Motor neuron (in vitro differentiated cells): ENCODE data around the gene AGO4. TPM values are rescaled to one million over a fixed set of nuclear protein-coding genes. Genes with fewer than 3 reads are reported as not detected.
"Not testable (repeated sequence)": the region's sequence is repeated elsewhere in the genome, so short reads cannot be mapped to it uniquely, and the experiment has no call there.

ENCODE experiments used
- ATAC-seq, 8 experiments: fragments of 200-7000 bp; cut with Tn5 transposase; replicated peaks in 6 of 8; 2 replicates each; pipeline ENCODE4 v1.8.0; 2021; ENCODE audit warnings: mild to moderate bottlenecking in 8 of 8, moderate library complexity in 8 of 8
- H3K27ac ChIP-seq, 2 donors: fragments of 250-450 bp; sonication (Bioruptor Pico); 2 replicates each; pipeline ENCODE4 v1.9.0; 2021; ENCODE audit warnings: antibody characterized with exemption in 2 of 2, mild to moderate bottlenecking in 2 of 2, moderate library complexity in 1 of 2
- H3K4me1 ChIP-seq, 2 donors: fragments of 250-450 bp; sonication (Bioruptor Pico); replicated peaks in 1 of 2; 2 replicates each; pipeline ENCODE4 v1.6.1; 2021; ENCODE audit warnings: antibody characterized with exemption in 2 of 2, mild to moderate bottlenecking in 2 of 2, moderate library complexity in 1 of 2
- H3K4me3 ChIP-seq, 5 donors: fragments of 250-450 bp; sonication (Bioruptor Pico); 2 replicates each; pipeline ENCODE4 v1.9.0; 2021; ENCODE audit warnings: antibody characterized with exemption in 5 of 5, mild to moderate bottlenecking in 5 of 5, moderate library complexity in 4 of 5
- WGBS, 10 experiments: fragments of 450-650 bp; shearing (Covaris generic); methylation state at CpG; one replicate each; pipeline ENCODE4 v1.0.0; 2022; 5-methylcytosine and 5-hydroxymethylcytosine counted together
- in situ Hi-C, 9 experiments: fragments of 400-800 bp; cut with MboI; loops; one replicate each; pipeline ENCODE4 v1.15.0; 2021; ENCODE audit warnings: low sequenced_read_pairs in 9 of 9, low pct_unique_long_range_greater_than_20kb in 2 of 9; ENCODE audit not compliant: unreplicated experiment in 9 of 9
- total RNA-seq, 8 experiments: library from RNA; unstranded; fragments of 300-600 nt; gene quantifications; 2 replicates each; pipeline versions ENCODE4 v1.2.3 to v1.2.4, GENCODE V29; 2022

Gene AGO4
- total RNA-seq: 10 to 100 TPM in 7 of 8 experiments, 1 to 10 TPM in 1; 6.4 to 24.9 (median 18.5) TPM

DNA sequence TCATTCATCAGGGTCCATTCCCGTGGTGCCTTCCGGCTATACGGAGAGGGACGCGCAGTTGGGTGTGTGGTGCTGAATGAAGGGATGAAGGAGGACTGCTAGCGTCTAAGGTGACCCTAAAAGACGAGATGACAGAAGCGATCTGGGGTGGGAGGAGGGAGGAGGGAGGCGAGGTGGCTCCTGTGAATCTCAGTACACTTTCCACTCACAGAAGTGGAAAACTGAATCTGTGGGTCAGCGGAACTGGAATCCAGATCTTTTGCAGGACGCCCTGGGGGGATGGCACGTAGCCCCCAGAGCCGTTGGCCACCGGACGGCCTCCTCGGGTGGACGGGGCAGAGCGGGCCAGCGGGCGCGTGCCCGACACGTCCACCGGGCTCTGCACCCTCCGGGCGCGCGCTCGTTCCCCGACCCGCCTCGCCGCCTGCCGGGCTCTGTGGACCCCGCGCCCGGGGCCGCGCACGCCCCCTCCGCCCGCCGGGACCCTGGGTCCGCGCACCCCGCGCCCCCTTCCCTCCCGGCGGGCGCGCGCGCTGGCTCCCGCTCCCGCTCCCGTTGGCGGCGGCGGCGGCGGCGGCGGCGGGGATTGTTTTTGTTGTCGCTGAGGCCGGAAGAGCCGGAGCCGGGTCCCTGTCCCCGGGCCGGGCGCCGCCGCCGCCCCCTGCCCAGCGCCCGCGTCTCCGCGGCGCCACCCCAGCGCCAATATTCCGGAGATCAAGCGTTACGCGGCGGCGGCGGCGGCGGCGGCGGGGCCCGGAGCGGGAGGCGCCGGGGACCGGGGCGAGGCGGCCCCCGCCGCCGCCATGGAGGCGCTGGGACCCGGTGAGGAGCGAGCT, at the start of gene AGO4:
Gene AGO4 (plus strand): TSS at position 403 of the 836 bp plus-strand sequence. CDS start 401 bp downstream, at position 804.
- Histone ChIP-seq H3K4me1 (peaks cover 10 to 13% of the 10 kb centered on the region in 2 donors), H3K27ac (peak within 1 kb of the TSS; percentile 74 to 87), H3K4me3 (peak within 1 kb of the TSS; percentile 64 to 96 (median 90))
- in situ Hi-C loops: no loop called here
- 0 to 30% (median 8%) methylated on average over 1 to 5 of the region's 105 CpGs; no CpG with 5 or more reads in 4 of the 10 experiments for WGBS, 10 experiments
- peak; percentile 75 to 87 (median 80) for ATAC-seq

DNA sequence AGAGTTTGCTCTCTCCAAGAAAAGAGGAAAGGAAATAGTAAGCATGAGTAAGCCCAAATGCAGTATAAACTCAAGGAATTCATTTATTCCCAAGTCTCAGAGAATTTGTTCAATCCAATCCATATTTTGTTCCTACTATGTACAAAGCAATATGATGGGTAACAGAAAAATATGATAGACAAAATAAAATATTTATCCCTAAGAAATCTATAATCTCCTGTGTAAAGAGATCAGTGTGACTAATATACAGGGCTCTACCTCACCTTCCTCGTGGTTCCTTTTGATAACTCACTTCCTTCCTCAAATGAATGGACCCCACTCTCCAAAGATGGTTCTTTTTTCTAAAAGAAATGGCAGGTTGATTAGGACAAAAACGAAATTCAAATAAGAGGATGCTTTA, 45.7 kb upstream of the AGO4 start:
- 14 to 100% (median 89%) methylated on average over 1 to 2 of the region's 2 CpGs for WGBS, 10 experiments
- Histone ChIP-seq H3K27ac (no peak overlapping the region), H3K4me3 (no peak overlapping the region), H3K4me1 (no peaks in the 10 kb centered on the region)
- in situ Hi-C loops: no loop called here
- no peak for ATAC-seq

- Histone ChIP-seq H3K4me1 (peaks cover 0 to 1% of the 10 kb centered on the region in 2 donors), H3K27ac (no peak overlapping the region), H3K4me3 (no peak overlapping the region)
- no peak for ATAC-seq
- in situ Hi-C loops: no loop called here
Observed at GRCh38 chr1:35763201-35763600, 44.6 kb upstream of the AGO4 start.

DNA sequence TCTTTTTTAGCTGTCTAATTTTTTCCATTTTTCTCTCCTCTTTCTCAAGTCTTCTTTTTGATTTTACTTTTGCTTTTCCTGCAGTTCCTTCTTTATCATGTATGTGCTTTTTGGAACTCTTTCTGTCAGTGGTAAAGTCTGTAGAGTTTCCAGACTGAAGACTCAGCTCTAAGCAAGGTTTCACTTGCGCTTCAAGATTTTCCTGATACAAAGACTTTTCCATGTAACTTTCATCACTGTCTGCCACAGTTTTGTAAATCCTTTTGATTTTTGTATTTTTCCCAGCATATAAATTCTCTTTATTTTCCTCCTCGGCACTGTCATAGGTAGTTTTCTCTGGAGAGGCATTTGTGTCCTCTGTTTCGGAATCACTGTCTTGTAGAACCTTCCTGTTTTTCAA, 43.5 kb upstream of the AGO4 start:
- ATAC-seq: no peak
- H3K4me3 ChIP-seq: no peak overlapping the region
- in situ Hi-C loops: no loop called here
- WGBS, 10 experiments: 86 to 100% (median 96%) methylated on average over 2 to 3 of the region's 3 CpGs
- H3K4me1 ChIP-seq: peaks cover 4% of the 10 kb centered on the region in 2 donors
- no peak overlapping the region for H3K27ac ChIP-seq

- WGBS, 10 experiments: 6 to 40% (median 17%) methylated on average over 3 to 17 of the region's 19 CpGs
- H3K4me1 ChIP-seq: peaks cover 4% of the 10 kb centered on the region in 2 donors
- in situ Hi-C loops: no loop called here
- ATAC-seq: no peak
- peak overlapping the region; percentile 56 to 74 (median 64) for H3K4me3 ChIP-seq
- peak overlapping the region; percentile 50 to 57 for H3K27ac ChIP-seq
Observed at GRCh38 chr1:35768350-35769187, 39.2 kb upstream of the AGO4 start.

- in situ Hi-C loops: no loop called here
- Histone ChIP-seq H3K4me3 (peak overlapping the region; percentile 56 to 74 (median 64)), H3K27ac (peak overlapping the region; percentile 50 to 57), H3K4me1 (peaks cover 4% of the 10 kb centered on the region in 2 donors)
- peak; percentile 83 to 90 (median 85) for ATAC-seq
- WGBS, 10 experiments: 0 to 4% (median 0%) methylated on average over 3 to 50 of the region's 58 CpGs; no CpG with 5 or more reads in 2 of the 10 experiments
Observed at GRCh38 chr1:35769188-35769758, 38.5 kb upstream of the AGO4 start.

DNA sequence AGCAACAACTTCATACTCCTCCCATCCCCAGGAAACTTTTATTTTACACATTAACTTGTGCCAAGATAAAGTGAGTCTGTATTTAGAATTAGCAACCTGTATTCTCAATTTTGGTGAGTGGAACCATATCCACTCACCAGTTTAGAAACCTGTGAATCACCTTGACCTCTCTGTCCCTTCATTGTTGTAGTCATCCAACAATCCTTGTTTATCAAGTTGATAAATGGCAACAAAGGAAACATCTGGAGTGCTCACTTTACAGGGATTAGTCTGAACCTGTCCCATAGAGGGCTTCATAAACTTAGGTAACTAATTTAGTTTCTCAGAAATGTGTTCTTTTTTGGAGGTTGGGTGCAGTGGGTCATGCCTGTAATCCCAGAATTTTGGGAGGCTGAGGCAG, 34.1 kb upstream of the AGO4 start:
- H3K27ac ChIP-seq: no peak overlapping the region
- H3K4me1 ChIP-seq: peaks cover 0 to under 1% of the 10 kb centered on the region in 2 donors
- H3K4me3 ChIP-seq: no peak overlapping the region
- no peak for ATAC-seq
- in situ Hi-C loops: no loop called here

DNA sequence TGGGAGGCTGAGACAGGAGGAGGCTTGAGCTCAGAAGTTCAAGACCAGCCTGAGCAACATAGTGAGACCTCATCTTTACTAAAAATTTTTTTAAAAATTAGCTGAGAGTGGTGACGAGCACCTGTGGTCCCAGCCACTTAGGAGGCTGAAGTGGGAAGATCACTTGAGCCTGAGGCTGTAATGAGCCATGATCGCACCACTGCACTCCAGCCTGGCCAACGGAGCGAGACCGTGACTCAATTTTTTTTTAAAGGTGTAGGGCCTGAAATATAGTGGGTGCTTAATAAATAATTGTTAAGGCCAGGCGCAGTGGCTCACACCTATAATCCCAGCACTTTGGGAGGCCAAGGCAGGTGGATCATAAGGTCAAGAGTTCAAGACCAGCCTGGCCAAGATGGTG, 31.6 kb upstream of the AGO4 start:
- in situ Hi-C loops, ATAC-seq, H3K27ac ChIP-seq, H3K4me1 ChIP-seq, H3K4me3 ChIP-seq: not testable (repeated sequence)
- WGBS, 10 experiments: 60 to 100% (median 84%) methylated on average over 1 to 6 of the region's 6 CpGs; no CpG with 5 or more reads in 1 of the 10 experiments

GRCh38 chr1:35777109-35777508, 30.7 kb upstream of the AGO4 start:
- WGBS, 10 experiments: 100% methylated on average over 1 of the region's 1 CpG; no CpG with 5 or more reads in 4 of the 10 experiments
- H3K4me3 ChIP-seq: no peak overlapping the region
- in situ Hi-C loops: no loop called here
- ATAC-seq: no peak
- no peaks in the 10 kb centered on the region for H3K4me1 ChIP-seq
- H3K27ac ChIP-seq: no peak overlapping the region

- in situ Hi-C loops: no loop called here
- Histone ChIP-seq H3K27ac (no peak overlapping the region), H3K4me3 (no peak overlapping the region), H3K4me1 (no peaks in the 10 kb centered on the region)
- WGBS, 10 experiments: 67 to 100% (median 85%) methylated on average over 2 of the region's 2 CpGs
- no peak for ATAC-seq
Observed at GRCh38 chr1:35783055-35783583, 24.7 kb upstream of the AGO4 start.

DNA sequence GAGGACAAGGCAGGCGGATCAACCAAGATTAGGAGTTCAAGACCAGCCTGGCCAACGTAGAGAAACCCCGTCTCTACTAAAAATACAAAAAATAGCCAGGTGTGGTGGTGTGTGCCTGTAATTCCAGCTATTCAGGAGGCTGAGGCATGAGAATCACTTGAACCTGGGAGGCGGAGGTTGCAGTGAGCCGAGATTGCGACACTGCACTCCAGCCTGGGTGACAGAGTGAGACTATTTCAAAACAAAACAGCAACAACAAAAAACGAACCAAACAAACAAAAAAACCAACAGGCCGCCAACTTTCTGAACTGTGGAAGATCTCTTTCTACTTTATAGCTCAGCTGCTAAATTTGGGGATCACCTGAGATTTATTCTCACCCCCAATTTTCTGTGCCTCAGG, 23.5 kb upstream of the AGO4 start:
- 51 to 84% (median 78%) methylated on average over 2 to 8 of the region's 8 CpGs; no CpG with 5 or more reads in 1 of the 10 experiments for WGBS, 10 experiments
- H3K4me1 ChIP-seq, H3K27ac ChIP-seq, H3K4me3 ChIP-seq, in situ Hi-C loops, ATAC-seq: not testable (repeated sequence)

- in situ Hi-C loops: no loop called here
- Histone ChIP-seq H3K4me1 (no peaks in the 10 kb centered on the region), H3K4me3 (no peak overlapping the region), H3K27ac (no peak overlapping the region)
- WGBS, 10 experiments: 20 to 88% (median 76%) methylated on average over 1 to 3 of the region's 3 CpGs; no CpG with 5 or more reads in 2 of the 10 experiments
- no peak for ATAC-seq
Observed at GRCh38 chr1:35788139-35788538, 19.7 kb upstream of the AGO4 start.

GRCh38 chr1:35790670-35791069, 17.1 kb upstream of the AGO4 start:
- ATAC-seq: no peak
- in situ Hi-C loops: no loop called here
- Histone ChIP-seq H3K4me1 (no peaks in the 10 kb centered on the region), H3K4me3 (no peak overlapping the region), H3K27ac (no peak overlapping the region)
- WGBS, 10 experiments: 44 to 92% (median 77%) methylated on average over 2 of the region's 2 CpGs
